Forelimb muscle (tissue), 1 donor: ENCODE data around the gene LRBA. TPM values are rescaled to one million over a fixed set of nuclear protein-coding genes. Genes with fewer than 3 reads are reported as not detected.

Source experiments
- DNase-seq: peaks from one replicate; pipeline ENCODE4 v3.0.0-alpha.2; 2013; ENCODE audit warnings: low read depth
- polyA plus RNA-seq: library from polyadenylated mRNA; unstranded; fragments of 120-200 nt; gene quantifications from one replicate; pipeline ENCODE4 v1.2.1, GENCODE V29; 2013; ENCODE audit not compliant: insufficient read length

LRBA gene
- polyA plus RNA-seq, 1 donor = 21.0 TPM

- no peak for DNase-seq
Observed at GRCh38 chr4:150369434-150370380, 645.4 kb downstream of the LRBA start.

DNA sequence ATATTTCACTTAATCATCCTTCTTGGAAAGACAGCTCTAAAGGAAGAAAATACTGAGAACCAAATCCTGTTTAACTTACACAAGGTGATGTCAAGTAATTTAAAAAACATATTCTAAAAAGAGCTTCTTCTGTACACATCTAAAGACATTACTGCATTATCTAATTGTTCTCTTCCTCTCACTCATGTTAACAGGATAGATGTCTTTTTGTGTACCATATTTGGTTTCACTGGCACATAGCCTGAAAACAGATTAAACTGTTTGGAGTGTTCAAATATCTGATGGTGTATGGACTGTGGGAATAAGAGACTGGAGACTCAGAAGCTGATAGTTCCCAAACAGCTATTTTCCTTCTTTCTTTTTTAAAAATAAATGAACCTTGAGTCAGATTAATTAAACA lies 646.4 kb downstream of the LRBA start:
- peak; percentile 9 for DNase-seq

DNA sequence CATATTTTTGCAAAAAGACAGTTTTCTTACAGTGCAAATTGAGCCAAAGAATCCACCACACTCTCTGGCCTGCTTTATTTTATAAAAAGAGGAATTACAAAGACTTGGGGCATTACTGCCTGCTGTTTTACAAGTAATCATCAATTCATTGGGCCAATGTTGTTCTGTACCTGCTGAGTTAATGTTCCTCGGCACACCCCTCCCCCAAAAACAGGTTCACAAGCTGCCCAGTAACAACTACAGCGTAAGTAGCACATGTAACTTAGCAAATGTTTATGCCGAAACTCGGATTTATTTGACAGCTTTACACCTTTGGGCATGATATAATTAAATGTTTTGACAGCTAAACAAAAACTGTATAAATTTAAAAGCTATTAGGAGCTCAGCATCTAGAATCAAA lies 647.8 kb downstream of the LRBA start:
- DNase-seq = no peak

GRCh38 chr4:150366487-150366999 lies 648.5 kb downstream of the LRBA start:
- no peak for DNase-seq

- DNase-seq = no peak
Observed at GRCh38 chr4:150363721-150364688, 651.1 kb downstream of the LRBA start.

DNA sequence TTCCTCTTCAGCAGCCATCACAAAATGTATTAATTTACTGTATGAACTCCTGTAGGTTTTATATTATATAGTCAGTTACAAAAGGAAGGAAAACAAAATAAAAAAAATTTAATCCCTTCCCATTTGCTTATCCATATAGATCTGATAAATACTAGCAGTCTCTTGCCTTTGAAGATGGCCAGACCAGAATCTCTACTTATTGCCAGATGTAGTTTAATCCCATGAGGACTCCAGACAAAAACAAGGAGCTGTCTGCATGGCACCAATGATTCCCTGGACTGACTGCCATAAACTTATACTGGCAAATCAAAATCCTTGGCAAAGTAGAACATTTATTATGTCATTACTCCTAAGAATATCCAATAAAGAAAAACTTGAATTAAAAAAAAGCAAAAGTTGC lies 656.4 kb downstream of the LRBA start:
- DNase-seq = no peak

DNA sequence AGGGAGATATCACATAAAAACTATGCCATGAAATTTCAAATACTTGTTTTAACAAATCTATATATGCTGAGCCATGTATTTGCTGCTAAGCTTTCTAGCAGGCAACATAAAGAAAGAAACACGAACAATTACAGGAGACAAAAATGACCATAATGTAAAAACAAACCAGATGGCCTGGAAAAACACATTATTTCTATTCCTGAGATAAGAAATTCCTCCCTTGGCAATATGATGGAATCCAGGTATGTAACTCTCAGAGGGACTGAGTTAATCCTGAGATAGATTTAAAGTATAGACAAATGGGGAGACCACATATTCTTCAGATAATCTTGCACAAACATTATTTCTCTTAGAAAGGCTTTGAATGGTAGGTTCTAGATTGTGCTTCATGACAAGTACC lies 657.3 kb downstream of the LRBA start:
- no peak for DNase-seq

- no peak for DNase-seq
Observed at GRCh38 chr4:150355858-150356455, 659.1 kb downstream of the LRBA start.

- no peak for DNase-seq
Observed at GRCh38 chr4:150355418-150355817, 659.7 kb downstream of the LRBA start.

GRCh38 chr4:150354214-150354796 lies 660.8 kb downstream of the LRBA start:
- DNase-seq = no peak

- no peak for DNase-seq
Observed at GRCh38 chr4:150348079-150348478, 667.0 kb downstream of the LRBA start.

DNA sequence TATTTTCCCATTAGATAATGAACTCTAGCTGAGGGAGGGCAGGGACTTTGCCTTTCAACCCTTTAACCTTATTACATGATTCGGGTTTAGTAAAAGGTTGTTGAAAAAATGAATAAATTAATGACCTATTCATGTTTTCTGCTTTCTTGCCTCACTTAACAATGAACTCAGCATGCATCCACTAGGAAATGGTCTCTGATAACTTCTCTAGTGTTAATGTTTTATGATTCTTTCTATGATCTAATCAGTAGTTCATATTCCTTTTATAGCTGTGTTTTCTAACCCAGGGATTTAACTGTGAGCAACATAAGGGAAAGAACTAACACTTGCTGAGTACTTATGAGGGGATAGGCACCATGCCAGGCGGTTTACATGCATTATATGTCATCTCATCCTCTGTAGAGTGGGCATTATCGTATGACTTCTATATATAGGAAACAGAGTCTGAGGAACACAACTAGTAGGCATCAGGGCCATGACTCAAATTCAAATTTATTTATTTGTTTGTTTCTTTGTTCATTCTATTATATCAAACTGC lies 669.8 kb downstream of the LRBA start:
- DNase-seq = no peak

DNA sequence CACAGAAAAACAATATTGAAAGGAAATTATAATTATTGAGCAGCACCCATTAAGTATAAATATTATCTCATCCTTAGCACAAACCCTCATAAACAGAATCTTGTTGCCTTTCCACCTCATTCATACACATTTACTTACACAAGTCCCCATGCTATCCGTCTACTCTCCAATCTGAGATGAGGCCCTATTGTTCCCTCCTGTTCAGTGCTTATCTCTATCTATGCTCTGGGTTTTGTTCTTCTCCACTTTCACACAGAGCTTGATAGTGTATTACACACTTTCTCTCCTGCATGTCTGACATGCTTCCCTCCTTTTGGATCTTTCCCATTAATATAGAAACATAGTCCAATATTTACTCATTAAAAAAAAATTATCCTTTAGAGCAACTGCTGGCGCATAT lies 671.3 kb downstream of the LRBA start:
- no peak for DNase-seq

GRCh38 chr4:150342945-150343344 lies 672.1 kb downstream of the LRBA start:
- DNase-seq = no peak

DNA sequence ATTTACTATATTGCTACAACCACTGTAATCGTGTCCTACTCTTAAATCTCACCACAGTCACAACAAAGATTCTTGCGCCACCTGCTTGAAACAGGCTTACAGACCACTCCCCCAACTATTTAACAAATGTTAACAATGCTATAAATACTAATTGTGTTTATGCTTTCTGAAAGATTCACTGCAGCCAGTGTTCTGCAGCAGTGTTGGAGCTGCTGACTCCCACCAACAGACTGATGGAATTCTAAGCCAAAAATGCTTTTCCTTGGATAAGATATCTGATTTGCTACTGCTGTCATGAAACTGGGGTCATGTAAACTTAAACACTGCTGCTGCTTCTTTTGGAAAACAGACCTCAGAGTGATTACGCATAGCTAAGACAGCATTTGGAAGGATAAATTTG lies 677.4 kb downstream of the LRBA start:
- no peak for DNase-seq

GRCh38 chr4:150336676-150337412 lies 678.2 kb downstream of the LRBA start:
- no peak for DNase-seq

DNA sequence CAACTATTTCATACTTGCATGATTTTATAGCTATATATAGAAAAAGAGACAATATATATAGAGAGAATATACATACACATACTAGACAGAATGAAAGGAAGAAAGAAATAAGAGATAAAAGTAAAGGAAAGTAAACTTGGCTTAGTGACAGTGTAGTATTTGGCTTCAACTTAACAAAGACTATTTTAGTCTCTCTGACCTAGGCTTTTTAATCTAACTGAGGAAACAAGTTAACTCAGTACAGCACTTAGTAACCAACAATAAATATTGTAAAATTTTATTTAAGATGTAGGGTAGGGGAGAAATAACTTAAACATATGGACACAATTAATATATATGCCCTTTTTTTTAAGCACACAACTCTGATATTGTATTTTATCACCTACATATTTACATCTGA lies 682.1 kb downstream of the LRBA start:
- DNase-seq = no peak

GRCh38 chr4:150332086-150332485 lies 683.0 kb downstream of the LRBA start:
- no peak for DNase-seq

GRCh38 chr4:150329373-150329772 lies 685.7 kb downstream of the LRBA start:
- DNase-seq = no peak

GRCh38 chr4:150328496-150328895 lies 686.6 kb downstream of the LRBA start:
- DNase-seq = no peak
